Gastroesophageal sphincter (tissue), 3 donors: Measurements from ENCODE around the gene SFMBT2.

Source experiments
- CTCF ChIP-seq, 4 experiments: fragments of 200-600 bp in 2 of 4; fragments of 450-650 bp in 2 of 4; sonication (generic) in 1 of 4; IDR thresholded peaks; one replicate each; pipeline ENCODE4 v1.5.1; 2017 to 2019; ENCODE audit warnings: antibody characterized with exemption in 4 of 4, mild to moderate bottlenecking in 2 of 4, moderate library complexity in 2 of 4
- POLR2AphosphoS5 ChIP-seq: sonication (generic); formaldehyde crosslinking; IDR thresholded peaks from one replicate; pipeline ENCODE4 v1.6.1; 2017; ENCODE audit warnings: antibody characterized with exemption

- TF ChIP-seq CTCF (IDR thresholded peaks at IDR 0.05) (no peak), POLR2AphosphoS5 (no peak)
These were observed 217.9 kb downstream of the SFMBT2 start for GRCh38 chr10:7192831-7193361.
